ENCODE data around the gene TP63. TPM values are rescaled to one million over a fixed set of nuclear protein-coding genes. Genes with fewer than 3 reads are reported as not detected.

Gene TP63
- total RNA-seq, 2 donors from 2014 or later = 0.24 to 0.30 TPM

DNA sequence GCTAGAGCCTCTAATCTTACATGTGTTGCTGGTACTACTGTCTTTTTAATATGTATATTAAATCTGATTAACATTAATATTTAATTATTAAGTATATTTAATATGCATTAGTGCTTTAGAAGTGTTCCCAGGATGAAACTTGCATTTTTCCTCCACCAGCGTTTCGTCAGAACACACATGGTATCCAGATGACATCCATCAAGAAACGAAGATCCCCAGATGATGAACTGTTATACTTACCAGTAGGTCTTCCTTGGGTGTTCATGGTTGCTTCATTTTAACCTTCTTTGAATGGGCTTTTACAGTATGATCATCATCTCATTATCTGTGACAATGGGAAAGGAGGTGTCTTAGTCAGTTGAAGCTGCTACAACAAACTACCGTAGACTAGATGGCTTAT is 238.0 kb downstream of the TP63 start:
- H3K36me3 ChIP-seq = no peaks in the 10 kb centered on the region
- H3K9me3 ChIP-seq = no peaks in the 10 kb centered on the region
- no peaks in the 10 kb centered on the region for H3K27me3 ChIP-seq
- H3K27ac ChIP-seq = no peak overlapping the region
- no peak for DNase-seq (ENCODE audit: low spot score)
- no peaks in the 10 kb centered on the region for H3K4me1 ChIP-seq
- no peak overlapping the region for H3K4me3 ChIP-seq
- TF ChIP-seq, protein P1, sequence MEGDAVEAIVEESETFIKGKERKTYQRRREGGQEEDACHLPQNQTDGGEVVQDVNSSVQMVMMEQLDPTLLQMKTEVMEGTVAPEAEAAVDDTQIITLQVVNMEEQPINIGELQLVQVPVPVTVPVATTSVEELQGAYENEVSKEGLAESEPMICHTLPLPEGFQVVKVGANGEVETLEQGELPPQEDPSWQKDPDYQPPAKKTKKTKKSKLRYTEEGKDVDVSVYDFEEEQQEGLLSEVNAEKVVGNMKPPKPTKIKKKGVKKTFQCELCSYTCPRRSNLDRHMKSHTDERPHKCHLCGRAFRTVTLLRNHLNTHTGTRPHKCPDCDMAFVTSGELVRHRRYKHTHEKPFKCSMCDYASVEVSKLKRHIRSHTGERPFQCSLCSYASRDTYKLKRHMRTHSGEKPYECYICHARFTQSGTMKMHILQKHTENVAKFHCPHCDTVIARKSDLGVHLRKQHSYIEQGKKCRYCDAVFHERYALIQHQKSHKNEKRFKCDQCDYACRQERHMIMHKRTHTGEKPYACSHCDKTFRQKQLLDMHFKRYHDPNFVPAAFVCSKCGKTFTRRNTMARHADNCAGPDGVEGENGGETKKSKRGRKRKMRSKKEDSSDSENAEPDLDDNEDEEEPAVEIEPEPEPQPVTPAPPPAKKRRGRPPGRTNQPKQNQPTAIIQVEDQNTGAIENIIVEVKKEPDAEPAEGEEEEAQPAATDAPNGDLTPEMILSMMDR (IDR thresholded peaks at IDR 0.05) = no peak

GRCh38 chr3:189871418-189871817 is 240.2 kb downstream of the TP63 start:
- no peak overlapping the region for H3K27ac ChIP-seq
- no peaks in the 10 kb centered on the region for H3K9me3 ChIP-seq
- DNase-seq (ENCODE audit: low spot score) = no peak
- H3K27me3 ChIP-seq = no peaks in the 10 kb centered on the region
- H3K4me1 ChIP-seq = no peaks in the 10 kb centered on the region
- no peaks in the 10 kb centered on the region for H3K36me3 ChIP-seq
- no peak overlapping the region for H3K4me3 ChIP-seq
- TF ChIP-seq, protein P1 (IDR thresholded peaks at IDR 0.05) = no peak

DNA sequence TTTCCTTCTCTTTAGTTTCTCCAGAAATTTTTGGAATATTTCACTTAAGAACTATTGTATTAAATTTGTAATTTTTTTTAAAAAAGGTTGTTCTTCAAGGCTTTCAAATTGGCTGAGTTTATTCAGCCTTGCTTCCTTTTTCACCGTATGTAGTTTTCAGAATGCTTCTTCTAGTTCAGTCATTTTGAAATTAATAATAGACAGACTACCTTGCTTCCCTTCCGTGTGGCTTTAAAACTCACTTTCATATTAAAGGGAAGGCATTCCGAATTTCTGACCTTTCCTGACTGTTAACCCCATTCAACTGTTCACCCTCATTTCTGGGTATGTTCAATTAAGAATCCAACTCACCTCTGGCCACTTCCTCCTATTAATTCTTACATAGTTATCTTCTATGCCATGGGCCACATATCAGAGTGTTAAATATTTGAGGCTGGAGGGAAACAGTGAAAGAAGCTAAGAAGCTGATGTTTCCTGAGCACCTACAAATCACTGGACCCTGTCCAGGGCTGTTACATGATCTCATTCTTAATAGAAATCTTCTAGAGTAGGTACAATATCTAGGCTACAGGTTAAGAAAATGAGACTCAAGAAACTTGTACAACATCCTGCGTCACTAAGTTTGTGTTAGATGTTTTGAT is 252.0 kb downstream of the TP63 start:
- no peaks in the 10 kb centered on the region for H3K27me3 ChIP-seq
- no peak overlapping the region for H3K4me3 ChIP-seq
- no peak overlapping the region for H3K27ac ChIP-seq
- H3K9me3 ChIP-seq = no peaks in the 10 kb centered on the region
- no peak for DNase-seq (ENCODE audit: low spot score)
- H3K36me3 ChIP-seq = no peaks in the 10 kb centered on the region
- TF ChIP-seq, protein P1 (IDR thresholded peaks at IDR 0.05) = no peak
- H3K4me1 ChIP-seq = no peaks in the 10 kb centered on the region

GRCh38 chr3:189890496-189890895 is 259.3 kb downstream of the TP63 start:
- Histone ChIP-seq H3K27ac (no peak overlapping the region), H3K4me1 (no peaks in the 10 kb centered on the region), H3K36me3 (no peaks in the 10 kb centered on the region), H3K27me3 (no peaks in the 10 kb centered on the region), H3K4me3 (no peak overlapping the region), H3K9me3 (no peaks in the 10 kb centered on the region)
- TF ChIP-seq, protein P1 (IDR thresholded peaks at IDR 0.05) = no peak
- DNase-seq (ENCODE audit: low spot score) = no peak

GRCh38 chr3:189896533-189896932 is 265.3 kb downstream of the TP63 start:
- TF ChIP-seq, protein P1 (IDR thresholded peaks at IDR 0.05) = no peak
- no peaks in the 10 kb centered on the region for H3K9me3 ChIP-seq
- DNase-seq (ENCODE audit: low spot score) = no peak
- H3K27ac ChIP-seq = no peak overlapping the region
- H3K4me1 ChIP-seq = no peaks in the 10 kb centered on the region
- no peak overlapping the region for H3K4me3 ChIP-seq
- H3K36me3 ChIP-seq = no peaks in the 10 kb centered on the region
- H3K27me3 ChIP-seq = no peaks in the 10 kb centered on the region

- H3K4me3 ChIP-seq = no peak overlapping the region
Measured at GRCh38 chr3:189897406-189897805, 266.2 kb downstream of the TP63 start.

More at GRCh38 chr3:189897406-189897805, 266.2 kb downstream of the TP63 start:
- Histone ChIP-seq H3K36me3 (no peaks in the 10 kb centered on the region), H3K9me3 (no peaks in the 10 kb centered on the region), H3K27ac (no peak overlapping the region), H3K27me3 (no peaks in the 10 kb centered on the region), H3K4me1 (no peaks in the 10 kb centered on the region)
- no peak for DNase-seq (ENCODE audit: low spot score)
- TF ChIP-seq, protein P1 (IDR thresholded peaks at IDR 0.05) = no peak
